H1 (cell line): ENCODE results near the gene ZNF699. TPM values are rescaled to one million over a fixed set of nuclear protein-coding genes. Genes with fewer than 3 reads are reported as not detected.

ENCODE experiments used
- CTCF ChIA-PET: fragments of 300-600 bp; sonication (Branson Sonifier 250); formaldehyde crosslinking; loops from one replicate; lab custom pipeline; 2021; ENCODE audit not compliant: partially characterized antibody; lab: Charles Lee
- POLR2A ChIA-PET: fragments of 300-600 bp; sonication (Branson Sonifier 250); formaldehyde crosslinking; loops from one replicate; lab custom pipeline; 2021; ENCODE audit warnings: inconsistent platforms; ENCODE audit not compliant: partially characterized antibody; lab: Charles Lee
- DNase-seq, 2 experiments: peaks; one replicate each; pipeline versions ENCODE4 v3.0.0 to v3.0.0-alpha.2; 2010 to 2022; ENCODE audit warnings: low spot score in 2 of 2, low read depth in 1 of 2, mixed read lengths in 1 of 2
- FAIRE-seq: peaks from 2 replicates; lab custom pipeline; 2011; peaks lifted over from hg19 to GRCh38; lab: Jason Lieb, UNC
- H2AFZ ChIP-seq: 2 replicates; pipeline ENCODE4 v1.8.1; 2012; ENCODE audit warnings: low read length, inconsistent platforms
- H2AK5ac ChIP-seq: 2 replicates; pipeline ENCODE4 v1.6.1; 2013; ENCODE audit warnings: low read depth, low read length
- H2BK120ac ChIP-seq: replicated peaks from 2 replicates; pipeline ENCODE3; 2013; ENCODE audit warnings: low read depth, low read length, inconsistent platforms
- H2BK12ac ChIP-seq: 2 replicates; pipeline ENCODE4 v1.6.1; 2013; ENCODE audit warnings: low read depth, low read length
- H2BK15ac ChIP-seq: 2 replicates; pipeline ENCODE4 v1.6.1; 2013; ENCODE audit warnings: low read length
- H2BK20ac ChIP-seq: 2 replicates; pipeline ENCODE4 v1.6.1; 2013; ENCODE audit warnings: low read length
- H2BK5ac ChIP-seq: 2 replicates; pipeline ENCODE4 v1.6.1; 2013; ENCODE audit warnings: low read depth, low read length
- H3K14ac ChIP-seq: 2 replicates; pipeline ENCODE4 v1.6.1; 2013; ENCODE audit warnings: inconsistent platforms; ENCODE audit not compliant: insufficient read length
- H3K18ac ChIP-seq: 2 replicates; pipeline ENCODE4 v1.6.1; 2013; ENCODE audit warnings: low read length; ENCODE audit errors: extremely low read depth
- H3K23ac ChIP-seq: 2 replicates; pipeline ENCODE4 v1.6.1; 2013; ENCODE audit warnings: inconsistent platforms; ENCODE audit not compliant: insufficient read length
- H3K23me2 ChIP-seq: 2 replicates; pipeline ENCODE4 v1.6.1; 2013; ENCODE audit warnings: low read depth, low read length
- H3K27ac ChIP-seq: 2 replicates; pipeline ENCODE4 v1.6.1; 2011; ENCODE audit warnings: low read depth, low read length, inconsistent platforms
- H3K27me3 ChIP-seq, 4 experiments: replicated peaks in 1 of 4; 1 replicate in 1 of 4; 2 replicates in 3 of 4; pipeline versions ENCODE4 v1.6.1 to v1.8.1; 2011 to 2013; ENCODE audit warnings: low read length in 3 of 4, mild to moderate bottlenecking in 3 of 4, inconsistent platforms in 2 of 4, mixed read lengths in 2 of 4, moderate library complexity in 1 of 4; ENCODE audit not compliant: control insufficient read depth in 3 of 4, insufficient read depth in 3 of 4; ENCODE audit errors: extremely low read depth in 1 of 4
- H3K36me3 ChIP-seq, 4 experiments: 2 replicates each; pipeline versions ENCODE4 v1.6.1 to v1.8.1; 2011 to 2013; ENCODE audit warnings: mild to moderate bottlenecking in 4 of 4, low read length in 3 of 4, moderate library complexity in 2 of 4, control low read depth in 1 of 4, inconsistent platforms in 1 of 4; ENCODE audit not compliant: insufficient read depth in 4 of 4, control insufficient read depth in 2 of 4
- H3K4ac ChIP-seq: replicated peaks from 2 replicates; pipeline ENCODE3; 2013; ENCODE audit warnings: low read length, low read depth, mixed read lengths, inconsistent platforms; ENCODE audit not compliant: insufficient read length
- H3K4me1 ChIP-seq, 4 experiments: replicated peaks in 1 of 4; 1 replicate in 1 of 4; 2 replicates in 3 of 4; pipeline versions ENCODE4 v1.6.1 to v1.8.1; 2011 to 2013; ENCODE audit warnings: low read length in 3 of 4, inconsistent platforms in 2 of 4, mixed read lengths in 1 of 4; ENCODE audit not compliant: insufficient read depth in 4 of 4, control insufficient read depth in 3 of 4
- H3K4me2 ChIP-seq, 2 experiments: 2 replicates each; pipeline versions ENCODE4 v1.6.1 to v1.8.1; 2011 to 2013; ENCODE audit warnings: low read depth in 2 of 2, low read length in 2 of 2, control low read depth in 1 of 2, inconsistent platforms in 1 of 2, mild to moderate bottlenecking in 1 of 2; ENCODE audit not compliant: insufficient read depth in 1 of 2
- H3K4me3 ChIP-seq, 4 experiments: fragments of 200-600, 300-600 bp in 1 of 4; sonication (generic), shearing (Covaris generic), sonication (Bioruptor Twin) in 1 of 4; 2 replicates each; pipeline versions ENCODE4 v1.5.1 to v1.8.1; 2011 to 2016; ENCODE audit warnings: low read length in 4 of 4, low read depth in 3 of 4, control low read depth in 2 of 4, inconsistent platforms in 2 of 4, mild to moderate bottlenecking in 2 of 4, mixed read lengths in 1 of 4, moderate library complexity in 1 of 4; ENCODE audit not compliant: insufficient read depth in 2 of 4; ENCODE audit errors: extremely low read depth in 1 of 4
- H3K56ac ChIP-seq: replicated peaks from 2 replicates; pipeline ENCODE3; 2013; ENCODE audit warnings: low read depth, mild to moderate bottlenecking, mixed read lengths, low read length, inconsistent platforms; ENCODE audit not compliant: insufficient read length
- H3K79me1 ChIP-seq: 2 replicates; pipeline ENCODE4 v1.6.1; 2013; ENCODE audit warnings: low read depth, low read length, control low read depth
- H3K79me2 ChIP-seq, 2 experiments: 2 replicates each; pipeline versions ENCODE4 v1.6.1 to v1.8.1; 2012 to 2013; ENCODE audit warnings: low read length in 2 of 2, mild to moderate bottlenecking in 2 of 2, inconsistent platforms in 1 of 2; ENCODE audit not compliant: insufficient read depth in 2 of 2, control insufficient read depth in 1 of 2
- H3K9ac ChIP-seq, 4 experiments: replicated peaks in 1 of 4; 1 replicate in 1 of 4; 2 replicates in 3 of 4; pipeline versions ENCODE4 v1.6.1 to v1.8.1; 2011 to 2013; ENCODE audit warnings: low read depth in 3 of 4, low read length in 3 of 4, control low read depth in 2 of 4, mild to moderate bottlenecking in 2 of 4, moderate library complexity in 2 of 4, inconsistent platforms in 1 of 4; ENCODE audit errors: extremely low read depth in 1 of 4
- H3K9me3 ChIP-seq, 2 experiments: 2 replicates each; pipeline versions ENCODE4 v1.6.1 to v1.8.1; 2012 to 2013; ENCODE audit warnings: mild to moderate bottlenecking in 2 of 2, moderate library complexity in 2 of 2, control low read depth in 1 of 2, inconsistent platforms in 1 of 2, low read depth in 1 of 2, low read length in 1 of 2, mixed read lengths in 1 of 2; ENCODE audit not compliant: insufficient read depth in 2 of 2
- H4K20me1 ChIP-seq, 2 experiments: replicated peaks in 1 of 2; 2 replicates each; pipeline versions ENCODE3 to v1.8.1; 2011 to 2013; ENCODE audit warnings: inconsistent platforms in 2 of 2, low read length in 2 of 2, mild to moderate bottlenecking in 1 of 2; ENCODE audit not compliant: insufficient read depth in 2 of 2, control insufficient read depth in 1 of 2
- H4K5ac ChIP-seq: 2 replicates; pipeline ENCODE4 v1.6.1; 2013; ENCODE audit warnings: low read length, low read depth, mixed read lengths, inconsistent platforms; ENCODE audit not compliant: insufficient read length
- H4K8ac ChIP-seq: 2 replicates; pipeline ENCODE4 v1.8.0; 2013; ENCODE audit warnings: mild to moderate bottlenecking, moderate library complexity, low read length, inconsistent platforms; ENCODE audit not compliant: insufficient read depth; ENCODE audit errors: extremely low read depth
- H4K91ac ChIP-seq: replicated peaks from 2 replicates; pipeline ENCODE3; 2013; ENCODE audit warnings: low read length, mixed read lengths, inconsistent platforms; ENCODE audit not compliant: insufficient read length
- EZH2 ChIP-seq: fragments of 200-600 bp; sonication (generic); IDR thresholded peaks from 2 replicates; pipeline ENCODE4 v1.7.1; 2012; ENCODE audit warnings: low read depth, mild to moderate bottlenecking, moderate library complexity, low read length, inconsistent platforms; ENCODE audit not compliant: severe bottlenecking
- HDAC2 ChIP-seq, 2 experiments: fragments of 300-600 bp in 1 of 2; sonication (generic) in 1 of 2; IDR thresholded peaks; 2 replicates each; pipeline ENCODE4 v1.6.1; 2011 to 2012; ENCODE audit warnings: low read depth in 2 of 2, low read length in 2 of 2, mild to moderate bottlenecking in 2 of 2, moderate library complexity in 2 of 2, borderline replicate concordance in 1 of 2, inconsistent platforms in 1 of 2
- KDM4A ChIP-seq: IDR thresholded peaks from one replicate; pipeline ENCODE4 v1.7.1; 2012; ENCODE audit warnings: low read depth, mild to moderate bottlenecking, moderate library complexity, low read length, inconsistent platforms; ENCODE audit not compliant: severe bottlenecking
- KDM5A ChIP-seq: fragments of 200-600 bp; IDR thresholded peaks from 2 replicates; pipeline ENCODE4 v1.7.1; 2012; ENCODE audit warnings: mild to moderate bottlenecking, low read length, inconsistent platforms, mixed read lengths
- POU5F1 ChIP-seq: IDR thresholded peaks from 2 replicates; pipeline ENCODE4 v1.6.1; 2011; ENCODE audit warnings: low read depth, mild to moderate bottlenecking, low read length, moderate library complexity
- RFX5 ChIP-seq: IDR thresholded peaks from 2 replicates; pipeline ENCODE4 v1.6.1; 2011; ENCODE audit warnings: low read depth, low read length, improper control_type of control experiment, borderline replicate concordance
- SIRT6 ChIP-seq: IDR thresholded peaks from one replicate; pipeline ENCODE4 v1.7.1; 2012; ENCODE audit warnings: low read length, inconsistent platforms
- SP4 ChIP-seq: IDR thresholded peaks from 2 replicates; pipeline ENCODE4 v1.6.1; 2012; ENCODE audit warnings: low read length, inconsistent platforms
- TAF1 ChIP-seq: IDR thresholded peaks from 2 replicates; pipeline ENCODE4 v1.6.1; 2011; ENCODE audit warnings: mild to moderate bottlenecking, low read depth, low read length
- TAF7 ChIP-seq: optimal IDR thresholded peaks from 2 replicates; pipeline ENCODE3; 2011; ENCODE audit warnings: low read depth, mild to moderate bottlenecking, inconsistent platforms, low read length, moderate library complexity, borderline replicate concordance
- TEAD4 ChIP-seq: IDR thresholded peaks from 2 replicates; pipeline ENCODE4 v1.6.1; 2012; ENCODE audit warnings: low read depth, low read length, inconsistent platforms, mixed read lengths
- WGBS, 2 experiments: shearing (Covaris generic) in 1 of 2; methylation state at CpG; one replicate each; pipeline versions ENCODE4 v1.1.6 to v1.1.7; 2013 to 2015; ENCODE audit warnings: low lambda C conversion rate in 2 of 2, mixed read lengths in 2 of 2, inconsistent platforms in 1 of 2, low coverage in 1 of 2, missing lambda C conversion rate in 1 of 2; ENCODE audit not compliant: insufficient replicate concordance in 2 of 2, insufficient coverage in 1 of 2, insufficient read length in 1 of 2; ENCODE audit errors: extremely low coverage in 1 of 2, missing lambda C conversion rate in 1 of 2; 5-methylcytosine and 5-hydroxymethylcytosine counted together
- polyA plus RNA-seq, 7 experiments: library from polyadenylated mRNA; depleted of rRNA in 3 of 7; stranded (reverse) in 5 of 7; unstranded in 2 of 7; fragments of >200 nt in 5 of 7; fragments of 200-250 nt in 2 of 7; gene quantifications; 1 replicate in 5 of 7; 2 replicates in 1 of 7; 4 replicates in 1 of 7; pipeline versions ENCODE4 v1.2.1 to v1.2.3, GENCODE V29; 2011 to 2013; ENCODE audit warnings: missing spikeins in 2 of 7, mixed read lengths in 2 of 7
- total RNA-seq: library from RNA; stranded (reverse); fragmentation: NEBNext Ultra II Directional; extraction: Animal tissue kit (Norgen Biotek cat#: 25700); gene quantifications from 2 replicates; pipeline ENCODE4 v1.2.1, GENCODE V29; 2021
- TF ChIP-seq, protein P1 (sequence below): IDR thresholded peaks from 2 replicates; pipeline ENCODE4 v1.6.1; 2011; ENCODE audit warnings: low read depth, mild to moderate bottlenecking, low read length; ENCODE audit not compliant: insufficient read depth
- TF ChIP-seq, protein P2 (sequence below): IDR thresholded peaks from 2 replicates; pipeline ENCODE4 v1.6.1; 2011; ENCODE audit warnings: low read length, improper control_type of control experiment

Gene ZNF699
- total and polyA plus RNA-seq, 2 of the 8 experiments (the other 6 are each of a cell fraction or from before 2014, with no cell fraction given) = 1.00 to 3.3 TPM

DNA sequence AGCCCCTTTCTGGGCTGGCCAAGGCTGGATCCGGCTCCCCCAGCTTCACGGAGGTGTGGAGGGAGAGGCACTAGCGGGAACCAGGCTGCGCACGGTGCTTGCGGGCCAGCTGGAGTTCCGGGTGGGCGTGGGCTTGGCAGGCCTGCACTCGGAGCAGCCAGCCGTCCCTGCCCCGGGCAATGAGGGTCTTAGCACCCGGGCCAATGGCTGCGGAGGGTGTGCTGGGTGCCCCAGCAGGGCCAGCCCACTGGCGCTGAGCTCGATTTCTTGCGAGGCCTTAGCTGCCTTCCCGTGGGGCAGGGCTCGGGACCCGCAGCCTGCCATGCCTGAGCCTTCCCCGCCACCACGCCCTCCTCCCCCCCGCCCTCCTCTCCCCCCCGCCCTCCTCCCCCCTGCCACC is 11.7 kb upstream of the ZNF699 start:
- Histone ChIP-seq H3K27me3 (no peaks in the 10 kb centered on the region), H3K79me1 (peaks cover 3% of the 10 kb centered on the region; the same call in 1 of the 2 replicates), H3K23me2 (no peaks in the 10 kb centered on the region), H3K27ac (no peak overlapping the region), H3K9ac (no peak overlapping the region), H2BK15ac (no peak overlapping the region), H3K14ac (no peak overlapping the region), H3K4me2 (no peak overlapping the region), H3K9me3 (peaks cover 17 to 39% of the 10 kb centered on the region in 2 experiments; a peak in 2 of 4 replicates), H3K23ac (no peak overlapping the region), H3K18ac (no peak overlapping the region), H4K91ac (no peak overlapping the region), H3K56ac (no peak overlapping the region), H2AFZ (no peak overlapping the region), H3K4ac (no peak overlapping the region), H3K4me3 (no peak overlapping the region), H4K8ac (no peak overlapping the region), H4K5ac (no peak overlapping the region), H2BK12ac (no peak overlapping the region), H3K4me1 (no peaks in the 10 kb centered on the region; a peak in 2 of 7 replicates), H2BK5ac (no peak overlapping the region), H2BK120ac (no peak overlapping the region), H4K20me1 (no peaks in the 10 kb centered on the region), H3K36me3 (peaks cover 0 to 4% (median 1%) of the 10 kb centered on the region in 4 experiments; a peak in 2 of 8 replicates), H2BK20ac (no peak overlapping the region), H3K79me2 (peaks cover 6 to 14% of the 10 kb centered on the region in 2 experiments), H2AK5ac (no peak overlapping the region)
- no peak for FAIRE-seq
- POLR2A ChIA-PET = no interaction called here
- DNase-seq = no peak
- CTCF ChIA-PET = interaction anchor here (2.9 kb wide), 1 partner anchor 9 kb away, joined by 11 read pairs; no protein-coding TSS in a partner anchor
- 91% methylated on average over 11 of the region's 23 CpGs; no CpG with 5 or more reads in 1 of the 2 experiments for WGBS, 2 experiments
- TF ChIP-seq EZH2 = no peak
- no peak for TF ChIP-seq KDM4A
- TF ChIP-seq KDM5A = no peak
- no peak for TF ChIP-seq POU5F1
- TF ChIP-seq TEAD4 = no peak
- TF ChIP-seq, protein P1, sequence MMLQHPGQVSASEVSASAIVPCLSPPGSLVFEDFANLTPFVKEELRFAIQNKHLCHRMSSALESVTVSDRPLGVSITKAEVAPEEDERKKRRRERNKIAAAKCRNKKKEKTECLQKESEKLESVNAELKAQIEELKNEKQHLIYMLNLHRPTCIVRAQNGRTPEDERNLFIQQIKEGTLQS = no peak
- TF ChIP-seq TAF7 = no peak
- no peak for TF ChIP-seq TAF1
- TF ChIP-seq, protein P2, sequence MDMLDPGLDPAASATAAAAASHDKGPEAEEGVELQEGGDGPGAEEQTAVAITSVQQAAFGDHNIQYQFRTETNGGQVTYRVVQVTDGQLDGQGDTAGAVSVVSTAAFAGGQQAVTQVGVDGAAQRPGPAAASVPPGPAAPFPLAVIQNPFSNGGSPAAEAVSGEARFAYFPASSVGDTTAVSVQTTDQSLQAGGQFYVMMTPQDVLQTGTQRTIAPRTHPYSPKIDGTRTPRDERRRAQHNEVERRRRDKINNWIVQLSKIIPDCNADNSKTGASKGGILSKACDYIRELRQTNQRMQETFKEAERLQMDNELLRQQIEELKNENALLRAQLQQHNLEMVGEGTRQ = no peak
- TF ChIP-seq SP4 = no peak
- TF ChIP-seq RFX5 = no peak
- TF ChIP-seq SIRT6 = no peak
- TF ChIP-seq HDAC2 (IDR thresholded peaks at IDR 0.05; ENCODE audit: borderline replicate concordance in 1 of 2, low read depth in 2 of 2, low read length in 2 of 2) = no peak
